M059J (cell line): ENCODE results near the gene CD9. TPM values are rescaled to one million over a fixed set of nuclear protein-coding genes. Genes with fewer than 3 reads are reported as not detected.

Source experiments
- DNase-seq: peaks from one replicate; pipeline ENCODE4 v3.0.0-alpha.2; 2012; ENCODE audit warnings: low read depth
- total RNA-seq: library from RNA; depleted of rRNA; stranded (reverse); fragments of >200 nt; shearing (Covaris generic); gene quantifications from 2 replicates; pipeline ENCODE4 v1.2.3, GENCODE V29; 2014; rRNA removed

Gene CD9
- total RNA-seq, 1 experiment from 2014 or later, result 86.2 TPM

GRCh38 chr12:6275928-6276887 lies 76.0 kb downstream of the CD9 start:
- DNase-seq, result no peak

DNA sequence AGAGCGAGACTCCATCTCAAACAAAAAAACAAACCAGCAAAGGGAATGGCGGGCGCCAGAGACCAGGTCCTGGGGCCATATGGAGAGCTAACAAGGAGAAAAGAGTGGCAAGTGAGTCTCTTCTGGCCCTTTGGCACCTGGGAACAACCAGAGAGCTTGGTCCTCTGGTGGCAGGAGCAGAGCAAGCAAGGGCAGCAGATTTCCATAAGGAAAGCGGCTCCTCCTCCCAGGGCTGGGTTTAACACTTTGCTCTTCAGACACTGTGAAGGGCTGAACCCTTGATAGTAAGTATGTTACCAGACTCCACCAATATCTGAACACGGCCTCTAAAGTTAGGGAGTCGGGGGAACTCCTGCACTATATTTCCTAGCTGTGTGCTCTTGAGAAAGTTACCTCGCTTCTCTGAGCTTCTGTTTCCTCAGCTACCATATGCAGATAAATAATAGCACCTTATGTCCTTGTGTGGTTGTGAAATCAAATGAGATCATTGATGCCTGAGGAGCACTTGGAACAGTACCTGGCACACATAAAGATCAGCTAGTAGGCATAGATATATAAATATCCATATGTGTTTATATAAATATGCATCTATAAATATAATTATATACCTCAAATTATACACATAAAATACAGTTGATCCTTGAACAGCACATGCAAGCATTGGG lies 76.9 kb downstream of the CD9 start:
- DNase-seq, result peak; percentile 34

DNA sequence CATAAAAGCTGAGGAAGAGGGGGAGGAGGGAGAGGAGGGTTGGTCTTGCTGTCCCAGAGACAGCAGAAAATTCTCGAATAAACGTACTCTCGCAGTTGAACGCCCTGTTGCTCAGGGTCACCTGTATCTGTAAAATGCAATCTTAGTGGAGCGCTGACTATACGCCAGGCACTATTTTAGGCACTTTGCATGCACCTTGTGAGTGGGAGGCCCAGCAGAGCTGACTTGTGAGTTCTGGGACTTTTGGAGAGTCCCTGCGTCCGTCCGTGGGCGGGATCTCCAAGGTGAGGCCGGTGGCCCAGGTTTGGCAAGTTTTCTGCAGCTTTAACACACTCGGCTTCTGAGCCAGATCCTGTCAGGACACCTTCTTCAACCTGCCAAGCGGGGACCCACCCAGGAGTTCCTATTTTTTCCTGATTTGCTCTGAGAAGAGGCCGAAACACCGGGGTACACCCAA lies 77.8 kb downstream of the CD9 start:
- no peak for DNase-seq

GRCh38 chr12:6278439-6279255 lies 78.4 kb downstream of the CD9 start:
- DNase-seq, result peak; percentile 82

DNA sequence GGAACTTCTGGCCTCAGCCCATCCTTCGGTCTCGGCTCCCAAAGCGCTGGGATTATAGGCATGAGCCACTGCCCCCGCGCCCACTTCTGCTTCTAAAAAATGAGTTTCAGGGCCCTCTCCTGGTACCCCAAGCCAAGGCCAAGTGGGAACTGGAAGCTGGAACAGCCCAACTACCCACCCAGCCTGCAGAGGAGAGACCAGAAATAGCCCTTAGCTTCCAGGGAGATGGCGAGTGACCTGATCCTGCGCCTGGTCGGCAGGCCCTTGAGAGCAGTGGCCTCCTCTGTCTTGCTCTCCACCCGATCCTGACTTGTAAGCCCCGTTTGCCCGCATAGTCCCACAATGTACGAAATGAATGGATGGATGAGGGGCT lies 79.0 kb downstream of the CD9 start:
- no peak for DNase-seq

GRCh38 chr12:6279631-6280030 lies 79.4 kb downstream of the CD9 start:
- DNase-seq, result no peak

- DNase-seq, result peak; percentile 98
Observed at GRCh38 chr12:6280053-6280469, 79.9 kb downstream of the CD9 start.

- no peak for DNase-seq
Observed at GRCh38 chr12:6280672-6281071, 80.5 kb downstream of the CD9 start.

DNA sequence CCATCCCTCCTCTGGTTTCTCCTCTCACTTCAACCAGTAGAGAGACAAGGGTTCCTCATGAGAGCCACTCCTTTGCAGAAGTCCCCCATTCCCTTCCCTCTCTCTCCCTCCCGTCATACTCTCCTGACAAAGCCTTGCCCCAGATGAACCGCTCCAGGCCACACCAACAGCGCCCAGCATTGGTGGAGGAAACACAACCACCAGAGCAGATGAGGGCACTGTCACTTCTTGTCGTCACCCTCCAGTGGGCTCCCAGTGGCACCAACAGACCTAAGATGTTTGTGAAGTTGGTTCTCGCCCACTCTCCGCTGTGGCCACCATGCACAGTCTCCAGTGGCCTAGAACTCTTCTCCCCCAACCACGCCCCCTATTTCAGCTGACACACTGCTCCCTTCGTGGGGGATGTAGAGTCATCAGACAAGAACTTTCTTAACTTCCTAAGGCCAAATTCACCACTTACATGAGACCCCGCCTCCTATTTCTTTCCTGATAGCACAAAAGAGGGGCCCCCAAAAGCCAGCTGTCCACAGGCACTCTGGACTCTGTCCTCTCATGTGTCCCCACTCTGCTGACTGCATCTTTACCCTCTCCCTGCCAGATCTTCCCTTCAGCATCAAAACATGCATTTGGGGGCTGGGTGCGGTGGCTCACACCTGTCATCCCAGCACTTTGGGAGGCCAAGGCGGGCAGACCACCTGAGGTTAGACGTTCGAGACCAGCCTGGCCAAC lies 81.0 kb downstream of the CD9 start:
- DNase-seq, result peak; percentile 61

- no peak for DNase-seq
Observed at GRCh38 chr12:6282453-6282840, 82.2 kb downstream of the CD9 start.

- DNase-seq, result no peak
Observed at GRCh38 chr12:6284273-6284672, 84.1 kb downstream of the CD9 start.

- peak; percentile 67 for DNase-seq
Observed at GRCh38 chr12:6285063-6285477, 84.9 kb downstream of the CD9 start.

- DNase-seq, result no peak
Observed at GRCh38 chr12:6285532-6286306, 85.5 kb downstream of the CD9 start.

Other genes starting within 250 kb of the CD9 start
- gene VWF, start 75.7 kb upstream of the CD9 start, total RNA-seq, result 0.05 TPM in 1 of 2 replicates, not detected in the other
- 0.05 TPM in 1 of 2 replicates, not detected in the other for gene PLEKHG6, start 110.3 kb downstream of the CD9 start, total RNA-seq
- gene TNFRSF1A, start 141.7 kb downstream of the CD9 start, total RNA-seq, result 180 and 233 TPM in 2 replicates
- gene SCNN1A, start 175.2 kb downstream of the CD9 start, total RNA-seq, result 1.5 and 4.5 TPM in 2 replicates
- 0.34 and 0.49 TPM in 2 replicates for gene LTBR, start 183.8 kb downstream of the CD9 start, total RNA-seq
- not detected in 2 replicates for gene CD27, start 244.6 kb downstream of the CD9 start, total RNA-seq